ENCODE data around the gene KRT14. TPM values are rescaled to one million over a fixed set of nuclear protein-coding genes. Genes with fewer than 3 reads are reported as not detected.
"Not testable (repeated sequence)": the region's sequence is repeated elsewhere in the genome, so short reads cannot be mapped to it uniquely, and the experiment has no call there.

The KRT14 gene
- total RNA-seq, 4 donors from 2014 or later: 0.52 to 0.90 TPM; not detected in 2

- no peak for DNase-seq
- Histone ChIP-seq H3K4me1 (peaks cover 0 to 9% of the 10 kb centered on the region in 2 donors), H3K27me3 (no peaks in the 10 kb centered on the region), H3K4me3 (no peak overlapping the region), H3K27ac (no peak overlapping the region), H3K9me3 (no peaks in the 10 kb centered on the region), H3K36me3 (no peaks in the 10 kb centered on the region)
- TF ChIP-seq POLR2A (IDR thresholded peaks at IDR 0.05): no peak
- TF ChIP-seq, protein P1, sequence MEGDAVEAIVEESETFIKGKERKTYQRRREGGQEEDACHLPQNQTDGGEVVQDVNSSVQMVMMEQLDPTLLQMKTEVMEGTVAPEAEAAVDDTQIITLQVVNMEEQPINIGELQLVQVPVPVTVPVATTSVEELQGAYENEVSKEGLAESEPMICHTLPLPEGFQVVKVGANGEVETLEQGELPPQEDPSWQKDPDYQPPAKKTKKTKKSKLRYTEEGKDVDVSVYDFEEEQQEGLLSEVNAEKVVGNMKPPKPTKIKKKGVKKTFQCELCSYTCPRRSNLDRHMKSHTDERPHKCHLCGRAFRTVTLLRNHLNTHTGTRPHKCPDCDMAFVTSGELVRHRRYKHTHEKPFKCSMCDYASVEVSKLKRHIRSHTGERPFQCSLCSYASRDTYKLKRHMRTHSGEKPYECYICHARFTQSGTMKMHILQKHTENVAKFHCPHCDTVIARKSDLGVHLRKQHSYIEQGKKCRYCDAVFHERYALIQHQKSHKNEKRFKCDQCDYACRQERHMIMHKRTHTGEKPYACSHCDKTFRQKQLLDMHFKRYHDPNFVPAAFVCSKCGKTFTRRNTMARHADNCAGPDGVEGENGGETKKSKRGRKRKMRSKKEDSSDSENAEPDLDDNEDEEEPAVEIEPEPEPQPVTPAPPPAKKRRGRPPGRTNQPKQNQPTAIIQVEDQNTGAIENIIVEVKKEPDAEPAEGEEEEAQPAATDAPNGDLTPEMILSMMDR (IDR thresholded peaks at IDR 0.05): no peak
- intact Hi-C loops (cut with DNase I; ENCODE audit: low total_unique reads): no loop called here
Measured at GRCh38 chr17:41545829-41546410, 40.8 kb downstream of the KRT14 start.

DNA sequence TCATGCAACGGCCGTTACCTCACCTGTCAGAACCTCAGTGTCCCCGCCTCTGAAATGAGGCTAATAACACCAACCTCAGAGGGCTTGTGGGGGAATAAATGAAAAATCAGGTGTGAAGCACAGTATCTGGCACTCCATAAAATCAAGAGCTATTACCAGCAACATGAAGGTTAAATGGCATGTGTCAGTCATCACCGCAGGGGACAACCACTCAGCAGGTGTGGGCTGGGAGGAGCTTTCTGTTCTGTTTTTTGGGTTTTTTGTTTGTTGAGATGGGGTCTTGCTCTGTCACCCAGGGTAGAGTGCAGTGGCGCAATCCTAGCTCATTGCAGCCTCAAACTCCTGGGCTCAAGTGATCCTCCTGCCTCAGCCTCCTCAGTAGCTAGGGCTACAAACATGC lies 41.8 kb downstream of the KRT14 start:
- Histone ChIP-seq H3K27ac (no peak overlapping the region), H3K4me3 (no peak overlapping the region), H3K36me3 (no peaks in the 10 kb centered on the region), H3K27me3 (no peaks in the 10 kb centered on the region), H3K4me1 (peaks cover 0 to 9% of the 10 kb centered on the region in 2 donors), H3K9me3 (no peaks in the 10 kb centered on the region)
- intact Hi-C loops (cut with DNase I; ENCODE audit: low total_unique reads): no loop called here
- DNase-seq: no peak
- TF ChIP-seq POLR2A (IDR thresholded peaks at IDR 0.05): no peak
- TF ChIP-seq, protein P1 (IDR thresholded peaks at IDR 0.05): no peak

DNA sequence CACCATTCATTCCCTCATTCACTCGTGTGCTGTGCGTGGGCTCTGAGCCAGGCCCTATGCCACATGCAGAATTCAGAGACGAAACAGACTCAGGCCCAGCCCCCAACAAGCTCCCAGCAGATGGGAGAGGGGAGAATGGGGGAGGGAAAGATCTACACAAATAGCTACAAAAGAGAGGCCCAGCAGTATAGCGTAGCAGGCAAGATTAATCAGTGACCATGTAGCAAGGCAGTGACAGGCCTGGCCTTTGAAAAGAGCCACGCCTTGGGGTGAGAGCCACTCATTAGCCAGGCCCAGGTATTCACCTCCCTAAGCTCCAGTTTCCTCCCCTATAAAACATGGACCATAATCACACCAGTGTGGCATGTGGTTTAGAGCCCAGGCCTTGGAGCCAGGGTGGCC lies 42.2 kb downstream of the KRT14 start:
- TF ChIP-seq, protein P1 (IDR thresholded peaks at IDR 0.05): no peak
- no peak for TF ChIP-seq POLR2A (IDR thresholded peaks at IDR 0.05)
- Histone ChIP-seq H3K4me3 (no peak overlapping the region), H3K4me1 (peaks cover 0 to 9% of the 10 kb centered on the region in 2 donors), H3K9me3 (no peaks in the 10 kb centered on the region), H3K27ac (no peak overlapping the region), H3K36me3 (no peaks in the 10 kb centered on the region), H3K27me3 (no peaks in the 10 kb centered on the region)
- DNase-seq: no peak
- intact Hi-C loops (cut with DNase I; ENCODE audit: low total_unique reads): no loop called here

DNA sequence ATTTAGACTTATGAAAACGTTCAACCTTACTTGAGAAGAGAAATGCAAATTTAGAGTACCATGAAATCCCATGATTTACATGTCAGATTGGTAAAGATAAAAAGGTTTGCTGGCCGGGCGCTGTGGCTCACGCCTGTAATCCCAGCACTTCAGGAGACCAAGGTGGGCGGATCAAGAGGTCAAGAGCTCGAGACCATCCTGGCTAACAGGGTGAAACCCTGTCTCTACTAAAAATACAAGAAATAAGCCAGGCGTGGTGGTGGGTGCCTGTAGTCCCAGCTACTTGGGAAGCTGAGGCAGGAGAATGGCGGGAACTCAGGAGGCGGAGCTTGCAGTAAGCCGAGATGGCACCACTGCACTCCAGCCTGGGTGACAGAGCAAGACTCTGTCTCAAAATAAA lies 43.9 kb downstream of the KRT14 start:
- H3K9me3 ChIP-seq; DNase-seq; H3K27ac ChIP-seq; H3K4me3 ChIP-seq; H3K4me1 ChIP-seq; H3K27me3 ChIP-seq; intact Hi-C loops (cut with DNase I; ENCODE audit: low total_unique reads); H3K36me3 ChIP-seq: not testable (repeated sequence)

- intact Hi-C loops (cut with DNase I; ENCODE audit: low total_unique reads): no loop called here
- no peaks in the 10 kb centered on the region for H3K27me3 ChIP-seq
- no peaks in the 10 kb centered on the region for H3K9me3 ChIP-seq
- TF ChIP-seq, protein P1 (IDR thresholded peaks at IDR 0.05): no peak
- TF ChIP-seq POLR2A (IDR thresholded peaks at IDR 0.05): no peak
- no peak for DNase-seq
- H3K4me1 ChIP-seq: no peaks in the 10 kb centered on the region
- H3K36me3 ChIP-seq: no peaks in the 10 kb centered on the region
- no peak overlapping the region for H3K4me3 ChIP-seq
- H3K27ac ChIP-seq: no peak overlapping the region
Measured at GRCh38 chr17:41542357-41542756, 44.3 kb downstream of the KRT14 start.
